Adrenal gland (tissue), 12 donors: ENCODE results near the gene PCDHGA9. TPM values are rescaled to one million over a fixed set of nuclear protein-coding genes. Genes with fewer than 3 reads are reported as not detected.

Experiments
- DNase-seq, 7 donors: peaks; one replicate each; pipeline ENCODE4 v3.0.0-alpha.2; 2019 to 2020
- H3K27ac ChIP-seq, 5 donors: fragments of 200-600 bp; sonication (generic) in 4 of 5; 1 replicate in 3 of 5; 2 replicates in 2 of 5; pipeline versions ENCODE4 v1.5.1 to v1.8.0; 2016 to 2020; ENCODE audit warnings: mild to moderate bottlenecking in 1 of 5
- H3K27me3 ChIP-seq: fragments of 200-600 bp; 2 replicates; pipeline ENCODE4 v1.8.0; 2021
- H3K36me3 ChIP-seq, 2 donors: fragments of 200-600 bp; replicated peaks in 1 of 2; 1 replicate in 1 of 2; 2 replicates in 1 of 2; pipeline versions ENCODE4 v1.5.1 to v1.8.0; 2018 to 2022
- H3K4me1 ChIP-seq, 2 donors: fragments of 200-600 bp; replicated peaks in 1 of 2; 1 replicate in 1 of 2; 2 replicates in 1 of 2; pipeline versions ENCODE4 v1.5.1 to v1.8.0; 2018 to 2021
- H3K4me3 ChIP-seq, 4 donors: fragments of 200-600 bp; sonication (generic) in 3 of 4; one replicate each; pipeline ENCODE4 v1.5.1; 2016 to 2018
- H3K9me3 ChIP-seq, 3 donors: fragments of 200-600 bp; sonication (generic) in 1 of 3; replicated peaks in 1 of 3; 1 replicate in 2 of 3; 2 replicates in 1 of 3; pipeline versions ENCODE4 v1.5.1 to v1.8.0; 2016 to 2021
- CTCF ChIP-seq, 6 experiments: fragments of 450-650 bp in 4 of 6; fragments of 200-600 bp in 2 of 6; sonication (generic) in 1 of 6; IDR thresholded peaks; 1 replicate in 5 of 6; 2 replicates in 1 of 6; pipeline versions ENCODE4 v1.5.1 to v1.8.0; 2016 to 2021; ENCODE audit warnings: antibody characterized with exemption in 6 of 6, mild to moderate bottlenecking in 2 of 6, moderate library complexity in 1 of 6
- POLR2A ChIP-seq, 2 donors: fragments of 450-650 bp; IDR thresholded peaks; one replicate each; pipeline ENCODE4 v1.6.1; 2017; ENCODE audit warnings: antibody characterized with exemption in 2 of 2, mild to moderate bottlenecking in 2 of 2, moderate library complexity in 1 of 2
- WGBS, 4 donors: extraction: QIAGEN DNeasy Blood & Tissue Kit in 2 of 4; methylation state at CpG; one replicate each; pipeline versions ENCODE4 v1.1.5 to v1.1.7; 2013 to 2017; 5-methylcytosine and 5-hydroxymethylcytosine counted together
- intact Hi-C, 2 donors: fragments of 100-400 bp; cut with DNase I; formaldehyde crosslinking; loops; one replicate each; pipeline versions ENCODE4 v1.14.1 to v1.15.0; 2022 to 2023
- polyA plus RNA-seq, 3 donors: library from polyadenylated mRNA; stranded (reverse); fragments of 200-250 nt in 2 of 3; fragments of 350-450 nt in 1 of 3; fragmentation: Illumina TruSeq in 1 of 3; extraction: RNeasy Lipid Tissue Mini Kit (QIAGEN cat#74804) in 1 of 3; gene quantifications; one replicate each; pipeline ENCODE4 v1.2.3, GENCODE V29; 2013 to 2014
- total RNA-seq, 9 donors: library from RNA; depleted of rRNA in 4 of 9; stranded (reverse); fragments of >200 nt in 4 of 9; fragments of 120-200 nt in 1 of 9; fragmentation: NEBNext Ultra II Directional in 1 of 9; extraction: Animal tissue kit (Norgen Biotek cat#: 25700) in 1 of 9; gene quantifications; one replicate each; pipeline versions ENCODE4 v1.1.0 to v1.2.4, GENCODE V29; 2013 to 2023
- donor health status: healthy with polysubstance abuse.
- donor health status: Bipolar disorder and iron deficiency.
- donor health status: DM: yes; HTN: yes; CAD: no.
- donor health status: DM: no; HTN: no; CAD: no.
- donor health status: DM: no; HTN: no; CAD: no.
- donor health status: DM: yes; HTN: yes; CAD: no.

The PCDHGA9 gene
- total and polyA plus RNA-seq, 12 donors: 0.17 to 8.6 (median 5.1) TPM

DNA sequence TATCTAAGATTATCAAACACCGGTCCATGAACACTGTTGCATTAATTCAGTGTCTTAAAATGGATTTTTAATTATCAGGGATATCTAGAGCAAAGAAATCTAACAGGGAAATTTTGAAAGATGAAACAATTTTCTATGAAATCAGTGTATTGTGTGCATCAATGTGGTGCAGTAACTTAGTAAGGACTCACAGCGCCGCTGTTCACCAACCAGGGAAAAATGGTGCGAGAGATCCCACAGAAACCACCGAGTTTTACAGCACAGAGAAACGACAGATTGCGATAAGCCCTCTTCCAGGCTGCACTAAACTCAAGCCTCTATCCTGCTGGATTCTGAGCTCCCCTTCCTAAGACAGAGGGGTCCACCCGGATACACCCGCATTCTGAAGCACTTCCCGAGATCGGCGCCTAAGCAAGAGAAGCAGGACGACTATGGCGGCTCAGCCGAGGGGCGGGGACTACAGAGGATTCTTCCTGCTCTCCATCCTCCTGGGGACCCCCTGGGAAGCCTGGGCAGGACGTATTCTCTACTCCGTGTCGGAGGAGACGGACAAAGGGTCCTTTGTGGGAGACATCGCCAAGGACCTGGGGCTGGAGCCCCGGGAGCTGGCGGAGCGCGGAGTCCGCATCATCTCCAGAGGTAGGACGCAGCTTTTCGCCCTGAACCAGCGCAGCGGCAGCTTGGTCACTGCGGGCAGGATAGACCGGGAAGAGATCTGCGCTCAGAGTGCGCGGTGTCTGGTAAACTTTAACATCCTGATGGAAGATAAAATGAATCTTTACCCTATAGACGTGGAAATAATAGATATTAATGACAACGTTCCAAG, 19.9 kb upstream of the PCDHGA9 start, which contains the start of gene PCDHGA7:
Gene PCDHGA7, plus strand, starts transcription at position 274 of the 826 bp plus-strand sequence. Its CDS starts 158 bp downstream, at position 432.
- no peaks in the 10 kb centered on the region for H3K27me3 ChIP-seq
- H3K36me3 ChIP-seq: no peaks in the 10 kb centered on the region
- intact Hi-C loops: no loop called here
- no peak within 1 kb of the TSS for H3K27ac ChIP-seq
- 10 to 21% (median 12%) methylated on average over 25 to 37 of the region's 37 CpGs for WGBS, 4 donors
- peak within 1 kb of the TSS in 1 of 4 donors; percentile 27 for H3K4me3 ChIP-seq
- H3K4me1 ChIP-seq: no peaks in the 10 kb centered on the region
- peaks cover 4 to 19% (median 10%) of the 10 kb centered on the region in 3 donors for H3K9me3 ChIP-seq
- TF ChIP-seq POLR2A (IDR thresholded peaks at IDR 0.05) (no peak), CTCF (IDR thresholded peaks at IDR 0.05) (no peak)
- no peak for DNase-seq

- no peaks in the 10 kb centered on the region for H3K4me1 ChIP-seq
- DNase-seq: no peak
- H3K27ac ChIP-seq: no peak overlapping the region
- TF ChIP-seq POLR2A (IDR thresholded peaks at IDR 0.05) (no peak), CTCF (IDR thresholded peaks at IDR 0.05) (no peak)
- 28 to 46% (median 35%) methylated on average over 17 to 21 of the region's 21 CpGs for WGBS, 4 donors
- H3K4me3 ChIP-seq: no peak overlapping the region
- H3K36me3 ChIP-seq: no peaks in the 10 kb centered on the region
- no peaks in the 10 kb centered on the region for H3K27me3 ChIP-seq
- peaks cover 4 to 19% (median 12%) of the 10 kb centered on the region in 3 donors for H3K9me3 ChIP-seq
- intact Hi-C loops: no loop called here
Observed at GRCh38 chr5:141383345-141383744, 19.2 kb upstream of the PCDHGA9 start.

GRCh38 chr5:141384471-141385267, 17.9 kb upstream of the PCDHGA9 start:
- Histone ChIP-seq H3K4me1 (no peaks in the 10 kb centered on the region), H3K36me3 (no peaks in the 10 kb centered on the region), H3K9me3 (peaks cover 0 to 24% (median 11%) of the 10 kb centered on the region in 3 donors), H3K4me3 (no peak overlapping the region), H3K27me3 (no peaks in the 10 kb centered on the region), H3K27ac (no peak overlapping the region)
- peak in 1 of 7 donors; percentile 31 for DNase-seq
- WGBS, 4 donors: 38 to 66% (median 42%) methylated on average over 9 to 43 of the region's 43 CpGs
- TF ChIP-seq CTCF (IDR thresholded peaks at IDR 0.05) (no peak), POLR2A (IDR thresholded peaks at IDR 0.05) (no peak)
- intact Hi-C loops: no loop called here
